T-helper 2 cell treated with Interferon-gamma antibody and Interleukin-4, amounts not matched to agents 5 μg/mL and 100 μg/mL, for 36 hours (primary cell): ENCODE data around the gene USP32.
"Not testable (repeated sequence)": the region's sequence is repeated elsewhere in the genome, so short reads cannot be mapped to it uniquely, and the experiment has no call there.

Experiments
- DNase-seq: peaks from one replicate; pipeline ENCODE4 v3.0.0; 2021; ENCODE audit warnings: low spot score
- H3K27ac Mint-ChIP-seq: one replicate; pipeline ENCODE4 v1.8.0; 2021; ENCODE audit warnings: mild to moderate bottlenecking, mixed read lengths
- H3K27me3 Mint-ChIP-seq: one replicate; pipeline ENCODE4 v1.8.0; 2021; ENCODE audit warnings: low read depth, mixed read lengths
- H3K36me3 Mint-ChIP-seq: one replicate; pipeline ENCODE4 v1.8.0; 2021; ENCODE audit warnings: low read depth, mixed read lengths
- H3K4me1 Mint-ChIP-seq: one replicate; pipeline ENCODE4 v1.8.0; 2021; ENCODE audit warnings: low read depth, mixed read lengths
- H3K4me3 Mint-ChIP-seq: one replicate; pipeline ENCODE4 v1.8.0; 2022; ENCODE audit warnings: mild to moderate bottlenecking, moderate library complexity, mixed read lengths
- H3K9me3 Mint-ChIP-seq: one replicate; pipeline ENCODE4 v1.8.0; 2021; ENCODE audit warnings: mixed read lengths

The USP32 gene

GRCh38 chr17:60352071-60352470 lies 39.9 kb downstream of the USP32 start:
- H3K27me3 Mint-ChIP-seq, result no peaks in the 10 kb centered on the region
- no peak overlapping the region for H3K4me3 Mint-ChIP-seq
- peaks cover 32% of the 10 kb centered on the region for H3K4me1 Mint-ChIP-seq
- H3K27ac Mint-ChIP-seq, result no peak overlapping the region
- peaks cover 10% of the 10 kb centered on the region for H3K9me3 Mint-ChIP-seq
- DNase-seq, result no peak
- H3K36me3 Mint-ChIP-seq, result peaks cover 14% of the 10 kb centered on the region

GRCh38 chr17:60351012-60351695 lies 40.8 kb downstream of the USP32 start:
- Mint-ChIP-seq H3K4me3 (no peak overlapping the region), H3K27ac (no peak overlapping the region), H3K36me3 (peaks cover 5% of the 10 kb centered on the region), H3K4me1 (peaks cover 24% of the 10 kb centered on the region), H3K9me3 (peaks cover 2% of the 10 kb centered on the region), H3K27me3 (no peaks in the 10 kb centered on the region)
- DNase-seq, result no peak

GRCh38 chr17:60348616-60349015 lies 43.3 kb downstream of the USP32 start:
- Mint-ChIP-seq H3K36me3 (peaks cover 8% of the 10 kb centered on the region), H3K4me1 (peaks cover 7% of the 10 kb centered on the region), H3K27ac (no peak overlapping the region), H3K9me3 (no peaks in the 10 kb centered on the region), H3K27me3 (no peaks in the 10 kb centered on the region), H3K4me3 (no peak overlapping the region)
- no peak for DNase-seq

GRCh38 chr17:60345233-60345632 lies 46.7 kb downstream of the USP32 start:
- no peaks in the 10 kb centered on the region for H3K9me3 Mint-ChIP-seq
- H3K36me3 Mint-ChIP-seq, result peaks cover 36% of the 10 kb centered on the region
- H3K27ac Mint-ChIP-seq, result no peak overlapping the region
- no peak overlapping the region for H3K4me3 Mint-ChIP-seq
- H3K4me1 Mint-ChIP-seq, result peaks cover 14% of the 10 kb centered on the region
- no peak for DNase-seq
- no peaks in the 10 kb centered on the region for H3K27me3 Mint-ChIP-seq

GRCh38 chr17:60342492-60342891 lies 49.4 kb downstream of the USP32 start:
- H3K27me3 Mint-ChIP-seq, H3K9me3 Mint-ChIP-seq, DNase-seq: not testable (repeated sequence)
- Mint-ChIP-seq H3K36me3 (peaks cover 36% of the 10 kb centered on the region), H3K4me1 (peaks cover 14% of the 10 kb centered on the region), H3K4me3 (peak overlapping the region; percentile 26), H3K27ac (peak overlapping the region; percentile 69)

- Mint-ChIP-seq H3K9me3 (no peaks in the 10 kb centered on the region), H3K36me3 (peaks cover 6% of the 10 kb centered on the region), H3K4me3 (no peak overlapping the region), H3K27me3 (no peaks in the 10 kb centered on the region), H3K27ac (no peak overlapping the region), H3K4me1 (peaks cover 1% of the 10 kb centered on the region)
- DNase-seq, result no peak
Observed at GRCh38 chr17:60335289-60335688, 56.6 kb downstream of the USP32 start.

- Mint-ChIP-seq H3K4me1 (peaks cover 1% of the 10 kb centered on the region), H3K27ac (no peak overlapping the region), H3K27me3 (no peaks in the 10 kb centered on the region), H3K36me3 (peaks cover 8% of the 10 kb centered on the region), H3K4me3 (no peak overlapping the region), H3K9me3 (no peaks in the 10 kb centered on the region)
- no peak for DNase-seq
Observed at GRCh38 chr17:60333628-60334031, 58.3 kb downstream of the USP32 start.

- not testable (repeated sequence) for H3K4me3 Mint-ChIP-seq, DNase-seq, H3K4me1 Mint-ChIP-seq, H3K9me3 Mint-ChIP-seq, H3K27me3 Mint-ChIP-seq, H3K27ac Mint-ChIP-seq, H3K36me3 Mint-ChIP-seq
Observed at GRCh38 chr17:60333072-60333471, 58.9 kb downstream of the USP32 start.

- no peak for DNase-seq
- H3K9me3 Mint-ChIP-seq, result no peaks in the 10 kb centered on the region
- no peaks in the 10 kb centered on the region for H3K27me3 Mint-ChIP-seq
- no peak overlapping the region for H3K27ac Mint-ChIP-seq
- no peak overlapping the region for H3K4me3 Mint-ChIP-seq
- H3K4me1 Mint-ChIP-seq, result peaks cover 1% of the 10 kb centered on the region
- peaks cover 8% of the 10 kb centered on the region for H3K36me3 Mint-ChIP-seq
Observed at GRCh38 chr17:60332574-60332973, 59.4 kb downstream of the USP32 start.

- no peak for DNase-seq
- Mint-ChIP-seq H3K36me3 (peaks cover 10% of the 10 kb centered on the region), H3K9me3 (no peaks in the 10 kb centered on the region), H3K27me3 (no peaks in the 10 kb centered on the region), H3K4me1 (peaks cover 1% of the 10 kb centered on the region), H3K27ac (no peak overlapping the region), H3K4me3 (no peak overlapping the region)
Observed at GRCh38 chr17:60330731-60331130, 61.2 kb downstream of the USP32 start.

- Mint-ChIP-seq H3K27ac (no peak overlapping the region), H3K4me1 (no peaks in the 10 kb centered on the region), H3K27me3 (no peaks in the 10 kb centered on the region), H3K36me3 (peaks cover 10% of the 10 kb centered on the region), H3K9me3 (no peaks in the 10 kb centered on the region), H3K4me3 (no peak overlapping the region)
- no peak for DNase-seq
Observed at GRCh38 chr17:60328679-60329078, 63.3 kb downstream of the USP32 start.

GRCh38 chr17:60327901-60328273 lies 64.0 kb downstream of the USP32 start:
- no peak for DNase-seq
- H3K36me3 Mint-ChIP-seq, result peaks cover 10% of the 10 kb centered on the region
- H3K27me3 Mint-ChIP-seq, result no peaks in the 10 kb centered on the region
- H3K4me3 Mint-ChIP-seq, result no peak overlapping the region
- no peaks in the 10 kb centered on the region for H3K9me3 Mint-ChIP-seq
- no peak overlapping the region for H3K27ac Mint-ChIP-seq
- no peaks in the 10 kb centered on the region for H3K4me1 Mint-ChIP-seq

GRCh38 chr17:60327134-60327900 lies 64.6 kb downstream of the USP32 start:
- Mint-ChIP-seq H3K9me3 (no peaks in the 10 kb centered on the region), H3K36me3 (peaks cover 7% of the 10 kb centered on the region), H3K4me3 (no peak overlapping the region), H3K4me1 (no peaks in the 10 kb centered on the region), H3K27ac (no peak overlapping the region), H3K27me3 (no peaks in the 10 kb centered on the region)
- DNase-seq, result no peak

- H3K27me3 Mint-ChIP-seq, result no peaks in the 10 kb centered on the region
- no peaks in the 10 kb centered on the region for H3K9me3 Mint-ChIP-seq
- peaks cover 7% of the 10 kb centered on the region for H3K36me3 Mint-ChIP-seq
- DNase-seq, result no peak
- no peak overlapping the region for H3K27ac Mint-ChIP-seq
- H3K4me1 Mint-ChIP-seq, result peaks cover 2% of the 10 kb centered on the region
- no peak overlapping the region for H3K4me3 Mint-ChIP-seq
Observed at GRCh38 chr17:60326702-60327101, 65.2 kb downstream of the USP32 start.
